GM21367 (cell line): ENCODE data around the gene FNIP2.
"Not testable (repeated sequence)": the region's sequence is repeated elsewhere in the genome, so short reads cannot be mapped to it uniquely, and the experiment has no call there.

Source experiments
- ATAC-seq: cut with Tn5 transposase; IDR thresholded peaks from one replicate; pipeline ENCODE4 v1.9.1; 2021; ENCODE audit not compliant: unreplicated experiment

The FNIP2 gene

GRCh38 chr4:158788516-158788915, 19.7 kb downstream of the FNIP2 start:
- ATAC-seq = no peak

GRCh38 chr4:158789853-158790252, 21.0 kb downstream of the FNIP2 start:
- no peak for ATAC-seq

GRCh38 chr4:158793021-158793420, 24.2 kb downstream of the FNIP2 start:
- ATAC-seq = no peak

- ATAC-seq = not testable (repeated sequence)
These were observed 24.6 kb downstream of the FNIP2 start for GRCh38 chr4:158793430-158793829.

GRCh38 chr4:158796370-158797140, 27.7 kb downstream of the FNIP2 start:
- no peak for ATAC-seq

- ATAC-seq = no peak
These were observed 29.2 kb downstream of the FNIP2 start for GRCh38 chr4:158798062-158798461.

GRCh38 chr4:158799013-158799770, 30.4 kb downstream of the FNIP2 start:
- ATAC-seq = no peak

GRCh38 chr4:158799856-158800255, 31.0 kb downstream of the FNIP2 start:
- ATAC-seq = no peak

- ATAC-seq = no peak
These were observed 32.2 kb downstream of the FNIP2 start for GRCh38 chr4:158801066-158801465.

- ATAC-seq = no peak
These were observed 32.9 kb downstream of the FNIP2 start for GRCh38 chr4:158801677-158802076.

- no peak for ATAC-seq
These were observed 34.1 kb downstream of the FNIP2 start for GRCh38 chr4:158802914-158803313.

- no peak for ATAC-seq
These were observed 37.0 kb downstream of the FNIP2 start for GRCh38 chr4:158805635-158806471.

- ATAC-seq = no peak
These were observed 38.9 kb downstream of the FNIP2 start for GRCh38 chr4:158807691-158808090.

- ATAC-seq = no peak
These were observed 39.6 kb downstream of the FNIP2 start for GRCh38 chr4:158808399-158808798.

- ATAC-seq = not testable (repeated sequence)
These were observed 40.4 kb downstream of the FNIP2 start for GRCh38 chr4:158809208-158809607.

- peak; percentile 72 for ATAC-seq
These were observed 41.0 kb downstream of the FNIP2 start for GRCh38 chr4:158809611-158810486.

- ATAC-seq = peak; percentile 7
These were observed 41.8 kb downstream of the FNIP2 start for GRCh38 chr4:158810487-158811215.

- ATAC-seq = no peak
These were observed 42.4 kb downstream of the FNIP2 start for GRCh38 chr4:158811216-158811540.

- ATAC-seq = peak; percentile 20
These were observed 42.9 kb downstream of the FNIP2 start for GRCh38 chr4:158811704-158812103.

GRCh38 chr4:158812133-158812532, 43.3 kb downstream of the FNIP2 start:
- no peak for ATAC-seq
